ENCODE data around the gene UNC50.
"Not testable (repeated sequence)": the region's sequence is repeated elsewhere in the genome, so short reads cannot be mapped to it uniquely, and the experiment has no call there.

- not testable (repeated sequence) for TF ChIP-seq CTCF, POLR2A (IDR thresholded peaks at IDR 0.05)
Measured at GRCh38 chr2:98659491-98659840, 51.1 kb downstream of the UNC50 start.
